HG02571 (cell line): ENCODE results near the gene RAP2A.

Experiments used
- ATAC-seq: cut with Tn5 transposase; IDR thresholded peaks from one replicate; pipeline ENCODE4 v1.9.1; 2021; ENCODE audit warnings: mild to moderate bottlenecking, moderate library complexity; ENCODE audit not compliant: unreplicated experiment

Gene RAP2A

GRCh38 chr13:97492684-97493371 lies 58.9 kb downstream of the RAP2A start:
- no peak for ATAC-seq

- no peak for ATAC-seq
These were observed 59.5 kb downstream of the RAP2A start for GRCh38 chr13:97493456-97493855.

- no peak for ATAC-seq
These were observed 61.7 kb downstream of the RAP2A start for GRCh38 chr13:97495678-97496077.

- ATAC-seq = no peak
These were observed 62.5 kb downstream of the RAP2A start for GRCh38 chr13:97496511-97496910.

- no peak for ATAC-seq
These were observed 63.4 kb downstream of the RAP2A start for GRCh38 chr13:97497400-97497799.

GRCh38 chr13:97498419-97498818 lies 64.5 kb downstream of the RAP2A start:
- no peak for ATAC-seq

GRCh38 chr13:97499181-97499580 lies 65.2 kb downstream of the RAP2A start:
- ATAC-seq = no peak

- no peak for ATAC-seq
These were observed 68.2 kb downstream of the RAP2A start for GRCh38 chr13:97502181-97502580.

- ATAC-seq = no peak
These were observed 68.7 kb downstream of the RAP2A start for GRCh38 chr13:97502706-97503105.

GRCh38 chr13:97505017-97505416 lies 71.0 kb downstream of the RAP2A start:
- no peak for ATAC-seq

GRCh38 chr13:97506511-97506910 lies 72.5 kb downstream of the RAP2A start:
- ATAC-seq = no peak

GRCh38 chr13:97512732-97513131 lies 78.8 kb downstream of the RAP2A start:
- no peak for ATAC-seq

- ATAC-seq = no peak
These were observed 81.7 kb downstream of the RAP2A start for GRCh38 chr13:97515643-97516042.

- no peak for ATAC-seq
These were observed 84.0 kb downstream of the RAP2A start for GRCh38 chr13:97517967-97518366.
